OCI-LY1 (cell line): ENCODE measurements around the gene ARHGEF11.

Source experiments
- H2AFZ ChIP-seq: fragments of 200-600 bp; sonication (generic), shearing (Covaris generic); 2 replicates; pipeline ENCODE4 v1.6.0; 2014; ENCODE audit warnings: antibody characterized with exemption, mild to moderate bottlenecking, low read length
- H3F3A ChIP-seq: fragments of 200-600 bp; sonication (generic), shearing (Covaris generic); 2 replicates; pipeline ENCODE4 v1.6.0; 2014; ENCODE audit warnings: mild to moderate bottlenecking, antibody characterized with exemption, low read length, moderate library complexity; ENCODE audit not compliant: insufficient read depth
- H3K27ac ChIP-seq: fragments of 200-600 bp; sonication (generic); 2 replicates; pipeline ENCODE4 v1.5.1; 2014; ENCODE audit warnings: low read length, mixed run types, mild to moderate bottlenecking, low read depth; ENCODE audit not compliant: poor library complexity, severe bottlenecking
- H3K27me3 ChIP-seq: fragments of 200-600 bp; sonication (generic); 2 replicates; pipeline ENCODE4 v1.6.0; 2014; ENCODE audit warnings: antibody characterized with exemption, mild to moderate bottlenecking, low read length, moderate library complexity; ENCODE audit not compliant: insufficient read depth
- H3K36me3 ChIP-seq: fragments of 200-600 bp; sonication (generic); 2 replicates; pipeline ENCODE4 v1.6.1; 2014; ENCODE audit warnings: mild to moderate bottlenecking, antibody characterized with exemption, low read length, moderate library complexity, mixed read lengths; ENCODE audit not compliant: insufficient read depth
- H3K4me1 ChIP-seq: fragments of 200-600 bp; sonication (generic); 2 replicates; pipeline ENCODE4 v1.5.1; 2014; ENCODE audit warnings: mild to moderate bottlenecking, low read length, moderate library complexity; ENCODE audit not compliant: insufficient read depth, severe bottlenecking
- H3K4me2 ChIP-seq: fragments of 200-600 bp; sonication (generic), shearing (Covaris generic); 2 replicates; pipeline ENCODE4 v1.6.1; 2014; ENCODE audit warnings: low read length
- H3K4me3 ChIP-seq: fragments of 200-600 bp; sonication (generic); 2 replicates; pipeline ENCODE4 v1.5.1; 2014; ENCODE audit warnings: low read length, low read depth, mild to moderate bottlenecking, mixed read lengths; ENCODE audit not compliant: poor library complexity, severe bottlenecking
- H3K79me2 ChIP-seq: fragments of 200-600 bp; shearing (Covaris generic); 2 replicates; pipeline ENCODE4 v1.6.1; 2016; ENCODE audit warnings: mixed run types, low read length, mixed read lengths; ENCODE audit not compliant: insufficient read depth
- H3K9ac ChIP-seq: fragments of 200-600 bp; sonication (generic), shearing (Covaris generic); 2 replicates; pipeline ENCODE4 v1.6.1; 2014; ENCODE audit warnings: mild to moderate bottlenecking, low read length, mixed read lengths
- H3K9me2 ChIP-seq: fragments of 200-600 bp; sonication (generic), shearing (Covaris generic); 2 replicates; pipeline ENCODE4 v1.6.1; 2014; ENCODE audit warnings: low read depth, mild to moderate bottlenecking, low read length, mixed read lengths
- H3K9me3 ChIP-seq: fragments of 200-600 bp; shearing (Covaris generic); 2 replicates; pipeline ENCODE4 v1.6.1; 2014; ENCODE audit warnings: low read length, mixed read lengths
- H4K20me1 ChIP-seq: fragments of 200-600 bp; sonication (generic), shearing (Covaris generic); 2 replicates; pipeline ENCODE4 v1.6.0; 2016; ENCODE audit warnings: mild to moderate bottlenecking, low read length; ENCODE audit not compliant: insufficient read depth
- EZH2 ChIP-seq: fragments of 200-600 bp; sonication (generic), shearing (Covaris generic); IDR thresholded peaks from 2 replicates; pipeline ENCODE4 v1.8.0; 2017; ENCODE audit warnings: borderline replicate concordance, mixed run types, mild to moderate bottlenecking, antibody characterized with exemption, low read length, moderate library complexity, mixed read lengths
- TF ChIP-seq, protein P1 (sequence below): fragments of 200-600 bp; sonication (generic), shearing (Covaris generic); IDR thresholded peaks from 2 replicates; pipeline ENCODE4 v1.5.1; 2017; ENCODE audit warnings: mild to moderate bottlenecking, antibody characterized with exemption, low read length, moderate library complexity, mixed read lengths

ARHGEF11 gene

DNA sequence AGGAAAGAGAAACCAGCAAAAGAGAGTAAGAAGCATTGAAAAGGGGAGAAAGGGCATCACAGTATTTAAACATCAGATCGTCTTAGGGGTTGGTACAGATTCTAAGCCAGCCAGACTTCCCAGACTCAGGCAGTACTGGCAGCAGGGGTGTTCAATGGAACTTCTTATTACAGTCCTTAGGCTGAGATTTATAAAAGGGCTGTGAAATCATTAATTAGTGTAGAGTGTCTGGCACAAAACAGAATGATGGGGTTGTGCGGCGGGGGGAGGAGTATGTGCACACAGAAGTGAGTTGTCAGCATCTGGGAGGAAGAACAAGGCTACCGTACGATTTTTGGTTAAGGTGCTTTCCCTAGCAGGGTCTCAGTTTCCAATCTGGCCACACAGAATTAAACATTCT is 38.2 kb downstream of the ARHGEF11 start:
- H3K9me2 ChIP-seq = no peaks in the 10 kb centered on the region
- H3K9ac ChIP-seq = no peak overlapping the region
- H4K20me1 ChIP-seq = no peaks in the 10 kb centered on the region
- no peak overlapping the region for H3K4me2 ChIP-seq
- no peak overlapping the region for H2AFZ ChIP-seq
- no peaks in the 10 kb centered on the region for H3F3A ChIP-seq
- no peaks in the 10 kb centered on the region for H3K27me3 ChIP-seq
- TF ChIP-seq EZH2 = no peak
- H3K4me3 ChIP-seq = no peak overlapping the region
- H3K9me3 ChIP-seq = no peaks in the 10 kb centered on the region
- no peaks in the 10 kb centered on the region for H3K79me2 ChIP-seq
- H3K27ac ChIP-seq = no peak overlapping the region
- H3K4me1 ChIP-seq = no peaks in the 10 kb centered on the region
- H3K36me3 ChIP-seq = no peaks in the 10 kb centered on the region

DNA sequence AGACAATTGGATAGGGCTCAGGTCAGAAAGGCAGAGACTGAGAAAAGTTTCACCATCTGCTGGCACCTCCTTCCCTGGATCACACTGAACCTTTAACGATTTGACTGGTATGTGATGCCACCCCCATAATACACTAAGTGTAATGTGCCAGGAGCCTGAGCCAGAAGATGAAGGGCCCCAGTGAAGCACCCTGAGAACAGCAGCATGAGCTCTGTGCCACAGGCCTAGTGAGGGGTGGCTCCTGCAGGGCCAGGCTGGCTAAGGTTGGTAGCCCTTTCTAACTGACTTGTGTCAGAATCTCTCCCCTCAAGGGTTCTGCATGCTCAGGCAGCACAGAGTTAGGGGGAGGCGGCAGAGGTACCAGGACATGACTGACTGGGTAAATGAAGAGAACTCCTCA is 38.9 kb downstream of the ARHGEF11 start:
- TF ChIP-seq, protein P1, sequence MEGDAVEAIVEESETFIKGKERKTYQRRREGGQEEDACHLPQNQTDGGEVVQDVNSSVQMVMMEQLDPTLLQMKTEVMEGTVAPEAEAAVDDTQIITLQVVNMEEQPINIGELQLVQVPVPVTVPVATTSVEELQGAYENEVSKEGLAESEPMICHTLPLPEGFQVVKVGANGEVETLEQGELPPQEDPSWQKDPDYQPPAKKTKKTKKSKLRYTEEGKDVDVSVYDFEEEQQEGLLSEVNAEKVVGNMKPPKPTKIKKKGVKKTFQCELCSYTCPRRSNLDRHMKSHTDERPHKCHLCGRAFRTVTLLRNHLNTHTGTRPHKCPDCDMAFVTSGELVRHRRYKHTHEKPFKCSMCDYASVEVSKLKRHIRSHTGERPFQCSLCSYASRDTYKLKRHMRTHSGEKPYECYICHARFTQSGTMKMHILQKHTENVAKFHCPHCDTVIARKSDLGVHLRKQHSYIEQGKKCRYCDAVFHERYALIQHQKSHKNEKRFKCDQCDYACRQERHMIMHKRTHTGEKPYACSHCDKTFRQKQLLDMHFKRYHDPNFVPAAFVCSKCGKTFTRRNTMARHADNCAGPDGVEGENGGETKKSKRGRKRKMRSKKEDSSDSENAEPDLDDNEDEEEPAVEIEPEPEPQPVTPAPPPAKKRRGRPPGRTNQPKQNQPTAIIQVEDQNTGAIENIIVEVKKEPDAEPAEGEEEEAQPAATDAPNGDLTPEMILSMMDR = no peak
- TF ChIP-seq EZH2 = no peak
- H3K4me1 ChIP-seq = no peaks in the 10 kb centered on the region

DNA sequence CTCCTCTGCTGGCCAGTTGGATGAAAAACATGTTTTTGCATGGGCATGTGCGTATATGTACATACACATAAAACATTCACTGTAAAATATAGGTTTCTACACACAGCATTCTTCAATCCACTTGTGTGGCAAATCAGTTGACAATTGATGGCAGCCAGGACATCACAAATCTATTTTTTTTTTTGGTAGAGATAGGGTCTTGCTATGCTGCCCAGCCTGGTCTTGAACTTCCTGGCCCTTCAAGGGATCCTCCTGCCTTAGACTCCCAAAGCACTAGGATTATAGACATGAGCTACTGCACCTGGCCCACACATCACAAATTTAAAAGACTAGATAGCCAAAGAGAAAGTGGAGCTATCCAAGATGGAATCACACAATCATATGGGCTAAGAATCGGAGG is 39.6 kb downstream of the ARHGEF11 start:
- H3K4me1 ChIP-seq = no peaks in the 10 kb centered on the region
- H3K79me2 ChIP-seq = no peaks in the 10 kb centered on the region
- no peak for TF ChIP-seq EZH2
- TF ChIP-seq, protein P1 = no peak

More for the DNA sequence above, 38.9 kb downstream of the ARHGEF11 start:
- Histone ChIP-seq H2AFZ (no peak overlapping the region), H3K9me2 (no peaks in the 10 kb centered on the region), H3K9me3 (no peaks in the 10 kb centered on the region), H4K20me1 (no peaks in the 10 kb centered on the region), H3K36me3 (no peaks in the 10 kb centered on the region), H3F3A (no peaks in the 10 kb centered on the region), H3K4me3 (no peak overlapping the region), H3K4me2 (no peak overlapping the region), H3K79me2 (no peaks in the 10 kb centered on the region), H3K27me3 (no peaks in the 10 kb centered on the region), H3K9ac (no peak overlapping the region), H3K27ac (no peak overlapping the region)

DNA sequence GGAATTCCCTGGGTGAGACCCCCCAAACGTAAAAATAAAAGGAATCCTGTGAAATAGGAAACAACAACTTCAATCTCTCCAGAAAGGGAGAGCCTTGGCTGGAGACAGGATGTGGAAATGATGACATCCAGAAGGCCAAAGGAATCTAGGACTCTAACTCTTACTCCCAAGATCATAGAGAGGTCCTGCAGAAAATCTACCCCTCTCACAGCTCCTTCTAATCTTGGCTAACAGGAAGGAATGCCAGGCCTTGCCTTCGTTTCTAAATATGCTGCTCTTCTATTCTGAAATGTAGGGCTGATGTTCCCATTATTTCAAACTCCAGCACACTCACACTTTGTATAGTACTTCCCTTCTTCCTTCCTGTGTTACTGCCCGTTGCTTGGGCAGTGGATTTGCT is 40.7 kb downstream of the ARHGEF11 start:
- H3K36me3 ChIP-seq = no peaks in the 10 kb centered on the region
- no peaks in the 10 kb centered on the region for H3K4me1 ChIP-seq
- H3K4me3 ChIP-seq = no peak overlapping the region
- no peak overlapping the region for H3K27ac ChIP-seq
- no peaks in the 10 kb centered on the region for H3K9me3 ChIP-seq
- H3F3A ChIP-seq = no peaks in the 10 kb centered on the region
- H3K9me2 ChIP-seq = no peaks in the 10 kb centered on the region
- H3K79me2 ChIP-seq = no peaks in the 10 kb centered on the region
- no peaks in the 10 kb centered on the region for H4K20me1 ChIP-seq
- no peaks in the 10 kb centered on the region for H3K27me3 ChIP-seq
- H3K9ac ChIP-seq = no peak overlapping the region
- no peak overlapping the region for H3K4me2 ChIP-seq
- H2AFZ ChIP-seq = no peak overlapping the region
- no peak for TF ChIP-seq EZH2
- TF ChIP-seq, protein P1 = no peak

More for the DNA sequence above, 39.6 kb downstream of the ARHGEF11 start:
- Histone ChIP-seq H3K27me3 (no peaks in the 10 kb centered on the region), H3K9me3 (no peaks in the 10 kb centered on the region), H3K4me3 (no peak overlapping the region), H3K9me2 (no peaks in the 10 kb centered on the region), H3K9ac (no peak overlapping the region), H3K36me3 (no peaks in the 10 kb centered on the region), H3K4me2 (no peak overlapping the region), H3F3A (no peaks in the 10 kb centered on the region), H3K27ac (no peak overlapping the region), H2AFZ (no peak overlapping the region), H4K20me1 (no peaks in the 10 kb centered on the region)
